ENCODE data around the gene CERS2. TPM values are rescaled to one million over a fixed set of nuclear protein-coding genes. Genes with fewer than 3 reads are reported as not detected.
A peak's percentile ranks its signal among the peaks of the same experiment; 100 is the strongest.

The CERS2 gene, protein sequence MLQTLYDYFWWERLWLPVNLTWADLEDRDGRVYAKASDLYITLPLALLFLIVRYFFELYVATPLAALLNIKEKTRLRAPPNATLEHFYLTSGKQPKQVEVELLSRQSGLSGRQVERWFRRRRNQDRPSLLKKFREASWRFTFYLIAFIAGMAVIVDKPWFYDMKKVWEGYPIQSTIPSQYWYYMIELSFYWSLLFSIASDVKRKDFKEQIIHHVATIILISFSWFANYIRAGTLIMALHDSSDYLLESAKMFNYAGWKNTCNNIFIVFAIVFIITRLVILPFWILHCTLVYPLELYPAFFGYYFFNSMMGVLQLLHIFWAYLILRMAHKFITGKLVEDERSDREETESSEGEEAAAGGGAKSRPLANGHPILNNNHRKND
- 10 to 100 TPM; 70.9 to 84.8 TPM for total RNA-seq

DNA sequence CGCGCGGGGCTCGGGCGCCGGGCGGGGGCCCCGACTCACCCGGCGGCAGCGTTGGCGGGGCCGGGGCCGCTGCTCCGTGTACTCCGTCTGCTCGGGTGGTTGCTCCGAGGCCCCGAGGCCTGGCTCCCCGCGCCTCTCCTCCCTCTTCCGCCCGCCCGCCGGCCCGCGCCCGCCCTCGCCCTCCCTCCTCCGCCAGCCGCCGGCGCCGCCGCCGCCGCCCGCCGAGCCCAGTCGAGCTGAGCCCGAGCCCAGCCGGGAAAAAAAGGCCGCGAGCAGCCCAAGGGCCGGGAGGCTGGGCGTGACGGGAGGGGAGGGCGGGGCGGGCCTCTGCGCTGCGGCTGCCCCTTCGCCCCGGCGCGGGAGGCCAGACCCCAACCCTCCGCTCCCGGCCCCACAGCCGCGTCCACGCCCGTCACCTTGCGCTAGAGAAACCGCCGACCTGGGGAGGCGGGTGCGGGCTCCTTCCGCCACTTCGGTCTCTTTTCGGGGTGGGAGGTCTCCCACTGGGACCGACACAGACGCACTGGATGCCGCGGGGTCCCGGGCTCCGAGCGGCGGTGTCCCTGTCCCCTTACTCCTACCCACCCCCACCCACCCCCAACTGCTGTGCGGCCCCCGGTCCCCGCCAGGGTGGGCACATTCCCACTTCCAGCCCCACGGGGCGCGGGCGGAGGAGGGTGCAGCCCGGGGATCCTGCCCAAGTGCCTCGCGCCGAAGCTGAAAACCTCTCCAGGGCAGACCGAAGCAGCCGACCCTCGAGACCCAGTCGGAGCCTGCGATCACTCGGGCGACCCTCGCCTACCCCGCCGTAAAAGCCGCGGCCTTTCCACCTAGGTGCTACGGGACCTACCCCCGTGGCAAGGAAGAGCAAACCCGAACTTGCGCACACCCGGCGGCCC, at the start of gene CERS2:
TSS of gene CERS2 (minus strand) at position 256 of the 899 bp plus-strand sequence. CDS start 5,745 bp downstream, outside the sequence.
- H3K4me3 ChIP-seq = peak within 1 kb of the TSS; percentile 44 to 79
- ATAC-seq (peak; percentile 72), DNase-seq (peak; percentile 84 to 90 (median 89))
- no peaks in the 10 kb centered on the region for H3K9me3 ChIP-seq
- H3K27me3 ChIP-seq = no peaks in the 10 kb centered on the region
- WGBS, 2 donors = 6 to 20% methylated on average over 15 to 100 of the region's 106 CpGs
- H3K36me3 ChIP-seq (replicated peaks in 1 of 2; ENCODE audit: insufficient read depth in 1 of 2, low read depth in 2 of 2) = no peaks in the 10 kb centered on the region
- H3K27ac ChIP-seq = peak within 1 kb of the TSS; percentile 90 to 92 (median 92)
- intact Hi-C loops (cut with DNase I) = no loop called here
- peak; percentile 49 to 57 (median 54) for TF ChIP-seq POLR2A (IDR thresholded peaks at IDR 0.05)
- TF ChIP-seq, protein P1, sequence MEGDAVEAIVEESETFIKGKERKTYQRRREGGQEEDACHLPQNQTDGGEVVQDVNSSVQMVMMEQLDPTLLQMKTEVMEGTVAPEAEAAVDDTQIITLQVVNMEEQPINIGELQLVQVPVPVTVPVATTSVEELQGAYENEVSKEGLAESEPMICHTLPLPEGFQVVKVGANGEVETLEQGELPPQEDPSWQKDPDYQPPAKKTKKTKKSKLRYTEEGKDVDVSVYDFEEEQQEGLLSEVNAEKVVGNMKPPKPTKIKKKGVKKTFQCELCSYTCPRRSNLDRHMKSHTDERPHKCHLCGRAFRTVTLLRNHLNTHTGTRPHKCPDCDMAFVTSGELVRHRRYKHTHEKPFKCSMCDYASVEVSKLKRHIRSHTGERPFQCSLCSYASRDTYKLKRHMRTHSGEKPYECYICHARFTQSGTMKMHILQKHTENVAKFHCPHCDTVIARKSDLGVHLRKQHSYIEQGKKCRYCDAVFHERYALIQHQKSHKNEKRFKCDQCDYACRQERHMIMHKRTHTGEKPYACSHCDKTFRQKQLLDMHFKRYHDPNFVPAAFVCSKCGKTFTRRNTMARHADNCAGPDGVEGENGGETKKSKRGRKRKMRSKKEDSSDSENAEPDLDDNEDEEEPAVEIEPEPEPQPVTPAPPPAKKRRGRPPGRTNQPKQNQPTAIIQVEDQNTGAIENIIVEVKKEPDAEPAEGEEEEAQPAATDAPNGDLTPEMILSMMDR (IDR thresholded peaks at IDR 0.05) = no peak
- H3K4me1 ChIP-seq = peaks cover 71% of the 10 kb centered on the region

DNA sequence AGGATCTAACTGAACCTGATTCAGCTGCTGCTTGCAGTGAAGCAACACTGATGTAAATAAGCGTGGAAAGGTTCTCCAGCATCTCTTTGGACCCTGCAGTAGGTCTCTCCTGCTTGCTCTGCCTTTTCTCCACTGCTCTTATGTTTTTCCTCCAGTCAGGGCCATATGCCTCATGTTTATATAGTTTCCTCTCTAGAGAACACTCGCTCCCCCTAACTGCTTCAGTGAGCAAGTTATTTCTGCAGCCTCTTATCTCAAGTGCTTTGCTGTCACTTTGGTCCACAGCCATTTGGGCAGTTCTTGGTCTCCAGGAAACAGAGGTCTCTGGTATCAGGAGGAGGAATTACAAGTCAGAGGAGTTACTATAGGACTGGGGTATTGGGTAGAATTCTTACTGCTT, 38.9 kb upstream of the CERS2 start:
- peak overlapping the region; percentile 15 to 53 (median 24) for H3K27ac ChIP-seq
- DNase-seq (peak in 3 of 4 donors; percentile 61 to 74 (median 70)), ATAC-seq (peak; percentile 57)
- TF ChIP-seq, protein P1 (IDR thresholded peaks at IDR 0.05) = peak in 4 of 7 experiments; percentile 8 to 37 (median 14)
- TF ChIP-seq POLR2A (IDR thresholded peaks at IDR 0.05) = no peak
- peaks cover 34% of the 10 kb centered on the region for H3K4me1 ChIP-seq
- no peak overlapping the region for H3K4me3 ChIP-seq
- no peaks in the 10 kb centered on the region for H3K27me3 ChIP-seq
- no peaks in the 10 kb centered on the region for H3K36me3 ChIP-seq (replicated peaks in 1 of 2; ENCODE audit: insufficient read depth in 1 of 2, low read depth in 2 of 2)
- intact Hi-C loops (cut with DNase I) = no loop called here
- no peaks in the 10 kb centered on the region for H3K9me3 ChIP-seq
- WGBS, 2 donors = 25 to 43% methylated on average over 2 of the region's 2 CpGs

DNA sequence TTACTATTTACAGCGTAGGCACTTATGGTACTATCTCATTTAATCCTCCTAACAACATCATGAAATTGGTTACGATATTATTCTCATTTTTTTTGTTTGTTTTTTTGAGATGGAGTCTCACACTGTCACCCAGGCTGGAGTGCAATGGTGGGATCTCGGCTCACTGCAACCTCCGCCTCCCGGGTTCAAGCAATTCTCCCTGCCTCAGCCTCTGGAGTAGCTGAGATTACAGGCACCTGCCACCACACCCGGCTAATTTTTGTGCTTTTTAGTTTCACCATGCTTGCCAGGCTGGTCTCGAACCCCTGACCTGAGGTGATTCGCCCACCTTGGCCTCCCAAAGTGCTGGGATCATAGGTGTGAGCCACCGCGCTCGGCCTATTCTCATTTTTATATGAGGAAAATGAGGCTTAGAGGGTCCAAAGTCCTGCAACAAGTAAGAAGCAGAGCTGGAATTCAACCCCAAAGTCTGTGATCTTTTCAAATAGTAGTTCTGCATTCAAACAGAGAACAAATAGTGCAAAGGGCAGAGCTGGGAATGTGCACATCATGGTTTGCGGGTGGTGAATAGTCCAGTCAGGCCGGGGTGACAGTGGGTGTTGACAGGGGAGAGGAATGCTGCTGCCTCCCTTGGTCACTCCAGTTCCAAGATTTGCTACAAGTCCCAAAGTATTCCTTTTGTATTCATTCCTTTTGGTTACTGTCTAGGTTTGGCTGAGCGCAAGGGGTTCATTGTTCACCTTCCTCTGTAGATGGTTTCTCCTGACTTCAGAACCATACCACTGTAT, 38.2 kb upstream of the CERS2 start:
- H3K27me3 ChIP-seq = no peaks in the 10 kb centered on the region
- no peaks in the 10 kb centered on the region for H3K36me3 ChIP-seq (replicated peaks in 1 of 2; ENCODE audit: insufficient read depth in 1 of 2, low read depth in 2 of 2)
- WGBS, 2 donors = 76 to 83% methylated on average over 13 to 14 of the region's 14 CpGs
- no peaks in the 10 kb centered on the region for H3K9me3 ChIP-seq
- TF ChIP-seq POLR2A (IDR thresholded peaks at IDR 0.05) = no peak
- TF ChIP-seq, protein P1 (IDR thresholded peaks at IDR 0.05) = no peak
- H3K4me3 ChIP-seq = no peak overlapping the region
- intact Hi-C loops (cut with DNase I) = no loop called here
- peaks cover 37% of the 10 kb centered on the region for H3K4me1 ChIP-seq
- DNase-seq = no peak
- ATAC-seq = no peak
- H3K27ac ChIP-seq = peak overlapping the region; percentile 15 to 53 (median 24)

DNA sequence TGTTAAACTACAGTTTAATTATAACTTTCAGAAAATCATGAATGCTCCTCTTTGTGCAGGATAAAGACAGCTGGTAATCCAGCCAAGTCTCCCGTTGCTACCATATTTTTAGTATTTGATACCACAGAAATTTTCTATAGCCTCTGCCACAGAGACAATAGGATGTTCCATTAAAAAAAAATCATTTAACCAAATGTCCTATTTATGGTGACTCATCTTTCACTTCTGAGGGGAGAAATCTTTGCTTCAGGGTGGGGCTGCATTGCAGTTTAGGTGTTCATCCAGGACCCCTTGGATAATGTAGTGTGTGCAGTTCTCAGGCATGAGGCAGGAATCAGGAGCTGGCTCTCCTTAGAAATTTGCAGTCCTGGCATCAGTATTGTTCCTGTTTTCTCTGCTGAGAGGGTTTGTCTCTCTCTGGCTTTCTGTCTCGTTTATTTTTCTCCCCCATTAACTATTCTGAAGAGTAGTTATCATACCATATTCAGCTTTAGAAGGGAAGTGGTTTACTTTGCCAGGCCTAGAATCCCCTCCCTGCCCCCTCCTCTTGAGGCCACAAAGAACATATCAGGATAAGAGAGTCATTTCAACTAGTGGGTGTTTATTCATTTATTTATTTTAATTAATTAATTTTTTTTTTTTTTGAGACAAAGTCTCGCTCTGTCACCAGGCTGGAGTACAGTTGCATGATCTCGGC, 36.7 kb upstream of the CERS2 start:
- Histone ChIP-seq H3K9me3 (no peaks in the 10 kb centered on the region), H3K4me3 (no peak overlapping the region), H3K27me3 (no peaks in the 10 kb centered on the region), H3K36me3 (replicated peaks in 1 of 2; ENCODE audit: insufficient read depth in 1 of 2, low read depth in 2 of 2) (no peaks in the 10 kb centered on the region), H3K4me1 (peaks cover 48% of the 10 kb centered on the region), H3K27ac (peak overlapping the region in 1 of 4 donors; percentile 19)
- intact Hi-C loops (cut with DNase I) = no loop called here
- TF ChIP-seq, protein P1 (IDR thresholded peaks at IDR 0.05) = no peak
- TF ChIP-seq POLR2A (IDR thresholded peaks at IDR 0.05) = no peak
- DNase-seq = no peak
- 66 to 68% methylated on average over 4 of the region's 4 CpGs for WGBS, 2 donors
- ATAC-seq = no peak
